SKM-1 (cell line): Measurements from ENCODE around the gene MSH6.
A peak's percentile ranks its signal among the peaks of the same experiment; 100 is the strongest.

Experiments
- DNase-seq: peaks from one replicate; lab custom pipeline; 2025; ENCODE audit not compliant: unreplicated experiment; lab: John Stamatoyannopoulos, UW

MSH6 gene

GRCh38 chr2:47778698-47779425, 4.1 kb upstream of the MSH6 start:
- DNase-seq, result no peak

- DNase-seq, result no peak
Measured at GRCh38 chr2:47779426-47779790, 3.5 kb upstream of the MSH6 start.

GRCh38 chr2:47782381-47782670, 619 bp upstream of the MSH6 start:
- DNase-seq, result no peak

- DNase-seq, result peak; percentile 50
Measured at GRCh38 chr2:47783486-47784351, 774 bp downstream of the MSH6 start.

- DNase-seq, result no peak
Measured at GRCh38 chr2:47784352-47784851, 1.5 kb downstream of the MSH6 start.

GRCh38 chr2:47785986-47786385, 3.0 kb downstream of the MSH6 start:
- peak; percentile 27 for DNase-seq

- no peak for DNase-seq
Measured at GRCh38 chr2:47796090-47796697, 13.2 kb downstream of the MSH6 start.

- DNase-seq, result peak; percentile 50
Measured at GRCh38 chr2:47798631-47799030, 15.7 kb downstream of the MSH6 start.

- DNase-seq, result no peak
Measured at GRCh38 chr2:47799031-47799609, 16.2 kb downstream of the MSH6 start.

GRCh38 chr2:47801118-47801517, 18.2 kb downstream of the MSH6 start:
- no peak for DNase-seq

GRCh38 chr2:47803363-47803762, 20.4 kb downstream of the MSH6 start:
- no peak for DNase-seq

- DNase-seq, result no peak
Measured at GRCh38 chr2:47803770-47804169, 20.8 kb downstream of the MSH6 start.

GRCh38 chr2:47805850-47806249, 22.9 kb downstream of the MSH6 start:
- no peak for DNase-seq

GRCh38 chr2:47808614-47809013, 25.7 kb downstream of the MSH6 start:
- no peak for DNase-seq

GRCh38 chr2:47809903-47810302, 27.0 kb downstream of the MSH6 start:
- no peak for DNase-seq

- no peak for DNase-seq
Measured at GRCh38 chr2:47810850-47811249, 27.9 kb downstream of the MSH6 start.

- DNase-seq, result no peak
Measured at GRCh38 chr2:47811668-47812067, 28.7 kb downstream of the MSH6 start.

GRCh38 chr2:47815764-47816163, 32.8 kb downstream of the MSH6 start:
- no peak for DNase-seq

GRCh38 chr2:47818777-47819176, 35.8 kb downstream of the MSH6 start:
- no peak for DNase-seq

- DNase-seq, result no peak
Measured at GRCh38 chr2:47819834-47820233, 36.9 kb downstream of the MSH6 start.

- no peak for DNase-seq
Measured at GRCh38 chr2:47822518-47822917, 39.6 kb downstream of the MSH6 start.

- no peak for DNase-seq
Measured at GRCh38 chr2:47833516-47833968, 50.6 kb downstream of the MSH6 start.
